Mesothelial cell of epicardium (in vitro differentiated cells): ENCODE data around the gene DDN. TPM values are rescaled to one million over a fixed set of nuclear protein-coding genes. Genes with fewer than 3 reads are reported as not detected.

Source experiments
- DNase-seq, 2 experiments: peaks; one replicate each; pipeline ENCODE4 v3.0.0; 2021; ENCODE audit warnings: low spot score in 2 of 2; ENCODE audit not compliant: unreplicated experiment in 2 of 2
- H3K27ac Mint-ChIP-seq: 2 replicates; pipeline ENCODE4 v1.8.0; 2021; ENCODE audit warnings: mixed read lengths
- H3K27me3 Mint-ChIP-seq: 2 replicates; pipeline ENCODE4 v1.8.0; 2021; ENCODE audit warnings: low read depth, mixed read lengths
- H3K36me3 Mint-ChIP-seq: 2 replicates; pipeline ENCODE4 v1.8.0; 2021; ENCODE audit warnings: mixed read lengths
- H3K4me1 Mint-ChIP-seq: 2 replicates; pipeline ENCODE4 v1.8.0; 2021; ENCODE audit warnings: mixed read lengths
- H3K4me3 Mint-ChIP-seq: 2 replicates; pipeline ENCODE4 v1.8.0; 2021; ENCODE audit warnings: mild to moderate bottlenecking, moderate library complexity, mixed read lengths
- H3K9me3 Mint-ChIP-seq: 2 replicates; pipeline ENCODE4 v1.8.0; 2021; ENCODE audit warnings: mixed read lengths
- total RNA-seq: library from RNA; stranded (reverse); gene quantifications from 3 replicates; pipeline ENCODE4 v1.2.1, GENCODE V29; 2021
- TF ChIP-seq, protein P1 (sequence below): fragments of 200-600 bp; sonication (generic); IDR thresholded peaks from one replicate; pipeline ENCODE4 v1.5.0; 2021; ENCODE audit warnings: antibody characterized with exemption; ENCODE audit not compliant: unreplicated experiment

The DDN gene
- 0.27 to 0.36 TPM (median 0.29 TPM) in 3 replicates for total RNA-seq

- H3K36me3 Mint-ChIP-seq = peaks cover 24% of the 10 kb centered on the region
- H3K9me3 Mint-ChIP-seq = no peaks in the 10 kb centered on the region
- H3K27ac Mint-ChIP-seq = no peak within 1 kb of the TSS
- peaks cover 18% of the 10 kb centered on the region for H3K4me1 Mint-ChIP-seq
- H3K4me3 Mint-ChIP-seq = peak within 1 kb of the TSS; percentile 61
- peak in 1 of 2 experiments; percentile 53 for DNase-seq
- H3K27me3 Mint-ChIP-seq = peaks cover 62% of the 10 kb centered on the region
- TF ChIP-seq, protein P1, sequence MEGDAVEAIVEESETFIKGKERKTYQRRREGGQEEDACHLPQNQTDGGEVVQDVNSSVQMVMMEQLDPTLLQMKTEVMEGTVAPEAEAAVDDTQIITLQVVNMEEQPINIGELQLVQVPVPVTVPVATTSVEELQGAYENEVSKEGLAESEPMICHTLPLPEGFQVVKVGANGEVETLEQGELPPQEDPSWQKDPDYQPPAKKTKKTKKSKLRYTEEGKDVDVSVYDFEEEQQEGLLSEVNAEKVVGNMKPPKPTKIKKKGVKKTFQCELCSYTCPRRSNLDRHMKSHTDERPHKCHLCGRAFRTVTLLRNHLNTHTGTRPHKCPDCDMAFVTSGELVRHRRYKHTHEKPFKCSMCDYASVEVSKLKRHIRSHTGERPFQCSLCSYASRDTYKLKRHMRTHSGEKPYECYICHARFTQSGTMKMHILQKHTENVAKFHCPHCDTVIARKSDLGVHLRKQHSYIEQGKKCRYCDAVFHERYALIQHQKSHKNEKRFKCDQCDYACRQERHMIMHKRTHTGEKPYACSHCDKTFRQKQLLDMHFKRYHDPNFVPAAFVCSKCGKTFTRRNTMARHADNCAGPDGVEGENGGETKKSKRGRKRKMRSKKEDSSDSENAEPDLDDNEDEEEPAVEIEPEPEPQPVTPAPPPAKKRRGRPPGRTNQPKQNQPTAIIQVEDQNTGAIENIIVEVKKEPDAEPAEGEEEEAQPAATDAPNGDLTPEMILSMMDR = no peak
These were observed at the start of gene DDN for GRCh38 chr12:48999371-49000131. TSS of gene DDN (minus strand) at chr12:48999375. CDS start at chr12:48999287, 88 bp downstream.

DNA sequence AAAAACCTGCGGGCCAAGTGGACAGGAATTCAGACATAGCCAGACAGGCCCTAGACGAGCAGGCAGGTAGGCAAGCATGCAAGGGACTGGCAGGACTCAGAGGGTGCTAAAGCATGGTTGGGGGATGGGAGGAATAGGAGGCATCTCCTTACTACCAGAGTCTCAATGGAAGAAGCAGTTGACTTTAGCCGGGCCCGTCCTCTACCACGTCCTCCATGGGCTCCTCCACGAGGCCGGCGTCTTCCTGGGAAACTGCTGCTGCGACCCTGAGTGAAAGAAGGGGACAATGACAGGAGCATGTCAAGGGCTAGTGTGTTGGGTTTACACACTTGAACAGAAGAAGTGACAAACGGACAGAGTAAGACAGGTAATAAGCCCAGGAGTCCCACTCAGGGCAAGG, 49.8 kb upstream of the DDN start:
- TF ChIP-seq, protein P1 = no peak
- Mint-ChIP-seq H3K27ac (no peak overlapping the region), H3K9me3 (no peaks in the 10 kb centered on the region), H3K4me1 (no peaks in the 10 kb centered on the region), H3K4me3 (no peak overlapping the region), H3K27me3 (no peaks in the 10 kb centered on the region), H3K36me3 (peaks cover 57% of the 10 kb centered on the region)
- no peak for DNase-seq

DNA sequence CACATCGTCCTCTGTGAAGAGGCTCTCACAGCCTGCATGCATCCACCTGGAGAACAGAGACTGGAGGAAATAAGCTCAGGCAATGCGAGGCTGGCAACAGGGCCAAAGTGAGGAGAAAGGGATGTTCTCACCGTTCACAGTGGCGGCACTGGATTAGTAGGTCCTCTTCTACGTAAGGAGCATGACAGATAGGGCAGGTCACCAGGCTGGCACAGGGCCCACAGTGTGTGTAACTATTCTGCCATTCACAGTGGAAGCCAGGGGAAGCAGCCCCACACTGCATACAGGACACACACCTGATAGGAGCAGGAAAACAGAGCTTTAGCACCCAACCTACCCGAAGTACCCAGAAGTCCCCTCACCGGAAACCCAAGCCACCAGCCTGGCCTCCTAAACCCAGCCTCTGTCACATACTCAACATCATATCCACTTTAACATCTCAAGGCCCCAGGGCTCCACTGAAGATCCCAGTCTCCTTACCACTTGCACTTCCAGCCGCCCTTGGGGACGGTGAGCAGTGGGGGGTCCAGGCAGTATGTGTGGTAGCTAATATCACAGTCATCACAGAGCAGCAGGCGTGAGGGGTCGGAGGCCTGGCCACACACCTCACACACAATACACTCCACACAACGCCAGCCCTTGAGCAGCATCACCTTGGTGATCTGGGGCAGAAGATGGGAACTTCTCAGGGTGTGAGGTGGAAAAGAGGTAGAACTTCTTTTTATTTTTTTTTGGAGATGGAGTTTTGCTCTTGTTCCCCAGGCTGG, 47.1 kb upstream of the DDN start:
- DNase-seq = no peak
- Mint-ChIP-seq H3K4me3 (no peak overlapping the region), H3K36me3 (peaks cover 56% of the 10 kb centered on the region), H3K4me1 (no peaks in the 10 kb centered on the region), H3K27ac (no peak overlapping the region), H3K27me3 (no peaks in the 10 kb centered on the region), H3K9me3 (no peaks in the 10 kb centered on the region)
- TF ChIP-seq, protein P1 = no peak

DNA sequence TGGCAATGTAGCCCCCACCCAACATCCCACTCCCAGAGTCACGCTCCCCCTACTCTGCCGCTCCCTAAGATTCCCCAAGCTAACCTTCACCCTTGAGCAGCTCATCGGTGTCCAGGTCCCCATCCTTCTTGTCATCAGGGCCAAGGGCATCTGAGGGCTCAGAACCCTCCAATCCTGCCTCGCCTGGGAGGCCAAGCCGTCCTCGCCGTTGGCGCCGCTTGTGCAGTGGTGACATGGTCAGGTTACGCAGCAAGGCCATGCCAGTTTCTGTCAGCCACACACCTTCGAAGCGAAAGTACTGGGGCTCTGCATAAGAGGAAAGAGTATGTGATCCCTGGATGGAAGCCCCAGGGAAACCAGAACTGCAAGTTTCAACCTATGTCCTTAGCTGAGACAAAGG, 45.5 kb upstream of the DDN start:
- peaks cover 51% of the 10 kb centered on the region for H3K36me3 Mint-ChIP-seq
- no peak for DNase-seq
- H3K4me3 Mint-ChIP-seq = no peak overlapping the region
- H3K27me3 Mint-ChIP-seq = no peaks in the 10 kb centered on the region
- H3K9me3 Mint-ChIP-seq = no peaks in the 10 kb centered on the region
- no peak overlapping the region for H3K27ac Mint-ChIP-seq
- TF ChIP-seq, protein P1 = no peak
- H3K4me1 Mint-ChIP-seq = no peaks in the 10 kb centered on the region

DNA sequence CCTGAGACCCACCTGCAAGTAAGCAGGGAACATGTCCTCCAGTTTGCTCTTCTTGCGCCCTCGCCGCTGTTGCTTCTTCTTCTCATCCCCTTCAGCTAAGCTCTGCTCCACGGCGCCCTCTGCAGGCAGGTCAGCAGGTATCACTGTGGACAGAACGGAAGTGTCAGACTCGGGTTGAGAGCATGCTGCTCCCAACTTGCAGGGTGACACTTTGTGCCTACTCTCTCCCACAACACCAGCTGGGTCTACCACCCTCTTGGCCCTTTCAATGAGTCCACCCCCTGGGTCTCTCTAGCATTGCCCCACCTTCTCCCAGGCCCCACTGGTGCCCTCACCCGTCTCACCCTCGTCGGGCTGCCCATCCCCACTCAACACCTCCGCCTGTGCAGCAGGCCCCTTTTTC, 44.7 kb upstream of the DDN start:
- TF ChIP-seq, protein P1 = peak; percentile 51
- no peaks in the 10 kb centered on the region for H3K4me1 Mint-ChIP-seq
- H3K9me3 Mint-ChIP-seq = no peaks in the 10 kb centered on the region
- H3K36me3 Mint-ChIP-seq = peaks cover 49% of the 10 kb centered on the region
- no peak overlapping the region for H3K27ac Mint-ChIP-seq
- H3K4me3 Mint-ChIP-seq = no peak overlapping the region
- DNase-seq = peak in 1 of 2 experiments; percentile 57
- no peaks in the 10 kb centered on the region for H3K27me3 Mint-ChIP-seq
